GM12801 (cell line): ENCODE data around the gene UBE3D.

Experiments used
- CTCF ChIP-seq: IDR thresholded peaks from one replicate; pipeline ENCODE4 v1.5.1; 2011; ENCODE audit warnings: control low read depth; ENCODE audit not compliant: insufficient read length; ENCODE audit errors: extremely low read depth

The UBE3D gene

GRCh38 chr6:82987951-82988350, 77.7 kb downstream of the UBE3D start:
- no peak for TF ChIP-seq CTCF

GRCh38 chr6:82987416-82987815, 78.2 kb downstream of the UBE3D start:
- TF ChIP-seq CTCF, result no peak

GRCh38 chr6:82984720-82985119, 80.9 kb downstream of the UBE3D start:
- TF ChIP-seq CTCF, result no peak

- TF ChIP-seq CTCF, result no peak
Measured at GRCh38 chr6:82980086-82980485, 85.6 kb downstream of the UBE3D start.

- TF ChIP-seq CTCF, result no peak
Measured at GRCh38 chr6:82979657-82980056, 86.0 kb downstream of the UBE3D start.

- no peak for TF ChIP-seq CTCF
Measured at GRCh38 chr6:82978362-82978945, 87.2 kb downstream of the UBE3D start.

- no peak for TF ChIP-seq CTCF
Measured at GRCh38 chr6:82976179-82976578, 89.5 kb downstream of the UBE3D start.

GRCh38 chr6:82971877-82972460, 93.7 kb downstream of the UBE3D start:
- TF ChIP-seq CTCF, result no peak
